ENCODE measurements around the gene CHML.

The CHML gene

DNA sequence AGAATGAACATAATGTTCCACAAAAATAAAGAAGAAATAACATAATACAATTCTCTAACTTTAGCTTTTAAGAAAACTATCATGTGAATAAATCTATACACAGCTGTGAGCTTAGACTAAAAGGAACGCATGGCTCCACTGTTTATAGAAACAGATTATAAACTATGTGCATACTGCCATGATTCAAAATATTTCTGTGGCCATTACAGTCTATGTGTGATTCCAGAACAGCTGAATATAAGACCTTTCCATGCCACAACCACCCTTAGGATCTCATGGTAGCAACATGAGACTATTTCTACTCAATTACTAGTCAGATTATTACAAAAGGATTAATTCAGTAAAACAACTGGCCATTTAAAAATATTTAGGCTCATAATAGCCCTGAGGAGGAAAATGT lies 3.9 kb downstream of the CHML start:
- no peaks in the 10 kb centered on the region; the same call in 1 of the 2 replicates for H3K9me3 ChIP-seq (ENCODE audit: insufficient read depth, low read depth, low read length)
- H3K9ac ChIP-seq (ENCODE audit: low read depth, low read length) = no peak overlapping the region
- H3K36me3 ChIP-seq (ENCODE audit: insufficient read depth, low read length) = peaks cover 61% of the 10 kb centered on the region
- H3K27me3 ChIP-seq (ENCODE audit: insufficient read depth, low read length) = no peaks in the 10 kb centered on the region
- no peak overlapping the region for H3K27ac ChIP-seq (ENCODE audit: low read depth, low read length)
- 100% methylated on average over 1 of the region's 1 CpG for WGBS
- H3K4me1 ChIP-seq (ENCODE audit: insufficient read depth, low read length) = peaks cover 42% of the 10 kb centered on the region
- no peak overlapping the region for H3K4me3 ChIP-seq (ENCODE audit: low read length)

DNA sequence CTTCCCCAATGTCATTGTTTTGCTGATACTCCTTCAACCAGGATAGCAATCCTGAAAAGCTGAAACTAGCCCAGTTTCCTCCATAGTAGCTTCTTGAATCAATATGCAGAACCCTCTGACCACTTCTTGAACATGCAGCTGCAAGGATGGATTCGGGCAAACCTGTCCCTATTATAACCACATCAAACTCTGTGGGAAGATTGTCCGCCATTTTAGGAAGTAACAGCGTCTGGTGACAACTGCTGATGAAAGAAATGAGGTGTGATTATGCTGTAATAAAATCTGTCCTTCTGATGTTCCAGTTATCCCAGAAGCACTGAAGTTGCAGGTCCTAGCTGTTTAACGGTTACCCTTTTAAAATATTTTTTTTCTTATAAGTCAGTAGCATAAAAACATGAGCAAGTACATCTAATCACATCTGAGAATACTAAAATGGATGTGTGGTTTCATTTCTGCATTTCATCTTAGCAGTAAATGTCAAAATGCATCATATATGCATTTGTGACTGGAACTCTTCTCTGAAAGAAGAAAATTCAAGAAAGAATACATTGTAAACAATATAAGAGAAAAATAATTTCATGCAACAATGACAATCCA lies 4.5 kb downstream of the CHML start:
- H3K4me1 ChIP-seq (ENCODE audit: insufficient read depth, low read length) = peaks cover 40% of the 10 kb centered on the region
- H3K27ac ChIP-seq (ENCODE audit: low read depth, low read length) = no peak overlapping the region
- no peaks in the 10 kb centered on the region for H3K27me3 ChIP-seq (ENCODE audit: insufficient read depth, low read length)
- WGBS = 100% methylated on average over 3 of the region's 4 CpGs
- no peak overlapping the region for H3K9ac ChIP-seq (ENCODE audit: low read depth, low read length)
- H3K36me3 ChIP-seq (ENCODE audit: insufficient read depth, low read length) = peaks cover 63% of the 10 kb centered on the region
- no peaks in the 10 kb centered on the region for H3K9me3 ChIP-seq (ENCODE audit: insufficient read depth, low read depth, low read length)
- no peak overlapping the region for H3K4me3 ChIP-seq (ENCODE audit: low read length)

DNA sequence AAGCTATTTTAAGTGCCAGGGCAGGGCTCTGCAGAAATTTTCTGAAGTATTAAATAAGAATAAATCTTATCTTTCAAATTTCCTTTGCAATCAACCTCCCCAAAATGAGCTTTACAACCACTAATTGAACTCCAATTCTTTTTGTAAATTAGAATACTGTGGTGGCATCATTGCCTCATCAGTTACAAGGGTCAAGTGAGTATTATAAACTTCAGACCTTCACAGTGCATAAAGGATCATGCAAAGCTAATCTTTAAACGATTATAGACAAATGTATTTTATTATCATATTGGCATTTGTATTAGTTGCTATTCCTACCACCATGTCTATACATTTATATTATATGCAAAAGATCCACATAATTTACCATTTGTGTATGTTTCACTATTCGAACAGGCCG lies 7.2 kb downstream of the CHML start:
- H3K9ac ChIP-seq (ENCODE audit: low read depth, low read length) = no peak overlapping the region
- H3K36me3 ChIP-seq (ENCODE audit: insufficient read depth, low read length) = peaks cover 69% of the 10 kb centered on the region
- peaks cover 37% of the 10 kb centered on the region for H3K4me1 ChIP-seq (ENCODE audit: insufficient read depth, low read length)
- WGBS = no CpG with 5 or more reads among the region's 3 CpGs
- no peak overlapping the region for H3K4me3 ChIP-seq (ENCODE audit: low read length)
- H3K27me3 ChIP-seq (ENCODE audit: insufficient read depth, low read length) = no peaks in the 10 kb centered on the region
- no peaks in the 10 kb centered on the region for H3K9me3 ChIP-seq (ENCODE audit: insufficient read depth, low read depth, low read length)
- no peak overlapping the region for H3K27ac ChIP-seq (ENCODE audit: low read depth, low read length)

DNA sequence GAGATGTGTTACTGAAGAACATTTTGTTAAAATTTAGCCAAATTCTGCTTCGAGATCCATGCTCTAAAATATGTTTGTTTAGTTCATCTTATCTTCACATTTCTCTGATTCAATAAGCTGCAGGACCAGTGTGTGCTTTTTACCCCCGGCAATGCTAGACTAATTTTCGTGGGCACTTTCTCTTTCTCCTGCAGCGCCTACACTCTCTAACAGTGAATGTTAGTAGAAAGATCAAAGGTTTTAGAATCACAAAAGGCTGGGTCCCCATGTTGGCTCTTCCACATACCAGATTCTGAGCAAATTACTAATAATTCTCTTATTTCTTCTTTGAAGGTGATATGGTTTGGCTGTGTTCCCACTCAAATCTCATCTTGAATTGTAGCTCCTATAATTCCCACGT lies 8.5 kb downstream of the CHML start:
- Histone ChIP-seq H3K4me3 (ENCODE audit: low read length) (no peak overlapping the region), H3K4me1 (ENCODE audit: insufficient read depth, low read length) (peaks cover 29% of the 10 kb centered on the region), H3K9ac (ENCODE audit: low read depth, low read length) (no peak overlapping the region), H3K36me3 (ENCODE audit: insufficient read depth, low read length) (peaks cover 60% of the 10 kb centered on the region), H3K9me3 (ENCODE audit: insufficient read depth, low read depth, low read length) (no peaks in the 10 kb centered on the region), H3K27me3 (ENCODE audit: insufficient read depth, low read length) (no peaks in the 10 kb centered on the region), H3K27ac (ENCODE audit: low read depth, low read length) (no peak overlapping the region)
- 92% methylated on average over 3 of the region's 5 CpGs for WGBS

GRCh38 chr1:241630899-241631298 lies 9.3 kb downstream of the CHML start:
- H3K9me3 ChIP-seq (ENCODE audit: insufficient read depth, low read depth, low read length) = no peaks in the 10 kb centered on the region
- peaks cover 29% of the 10 kb centered on the region for H3K4me1 ChIP-seq (ENCODE audit: insufficient read depth, low read length)
- peaks cover 53% of the 10 kb centered on the region for H3K36me3 ChIP-seq (ENCODE audit: insufficient read depth, low read length)
- 100% methylated on average over 2 of the region's 2 CpGs for WGBS
- H3K4me3 ChIP-seq (ENCODE audit: low read length) = no peak overlapping the region
- no peak overlapping the region for H3K27ac ChIP-seq (ENCODE audit: low read depth, low read length)
- no peaks in the 10 kb centered on the region for H3K27me3 ChIP-seq (ENCODE audit: insufficient read depth, low read length)
- H3K9ac ChIP-seq (ENCODE audit: low read depth, low read length) = no peak overlapping the region

DNA sequence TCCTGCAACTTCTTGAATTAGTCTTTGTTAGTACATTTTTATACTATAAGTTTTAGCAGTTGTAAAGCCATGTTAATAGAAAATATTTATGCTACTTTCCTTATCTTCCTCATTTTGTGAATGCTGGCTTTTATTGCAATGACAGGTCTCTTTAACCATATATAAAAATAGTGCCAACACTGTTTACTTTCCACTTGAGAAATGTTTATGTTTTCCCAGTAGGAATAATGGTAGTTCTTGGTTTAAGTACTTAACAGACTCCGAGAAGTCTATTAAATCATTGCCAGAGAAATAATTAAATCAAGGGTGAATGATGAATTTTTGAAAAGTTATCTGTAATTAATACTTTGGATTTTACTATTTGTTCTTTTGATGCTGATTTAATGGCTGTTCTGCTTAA lies 9.7 kb downstream of the CHML start:
- Histone ChIP-seq H3K4me1 (ENCODE audit: insufficient read depth, low read length) (peaks cover 29% of the 10 kb centered on the region), H3K4me3 (ENCODE audit: low read length) (no peak overlapping the region), H3K9ac (ENCODE audit: low read depth, low read length) (no peak overlapping the region), H3K9me3 (ENCODE audit: insufficient read depth, low read depth, low read length) (no peaks in the 10 kb centered on the region), H3K36me3 (ENCODE audit: insufficient read depth, low read length) (peaks cover 49% of the 10 kb centered on the region), H3K27ac (ENCODE audit: low read depth, low read length) (no peak overlapping the region), H3K27me3 (ENCODE audit: insufficient read depth, low read length) (no peaks in the 10 kb centered on the region)
- WGBS = 95% methylated on average over 1 of the region's 1 CpG

- Histone ChIP-seq H3K27ac (ENCODE audit: low read depth, low read length) (no peak overlapping the region), H3K36me3 (ENCODE audit: insufficient read depth, low read length) (peaks cover 44% of the 10 kb centered on the region), H3K4me1 (ENCODE audit: insufficient read depth, low read length) (peaks cover 29% of the 10 kb centered on the region), H3K9ac (ENCODE audit: low read depth, low read length) (no peak overlapping the region), H3K27me3 (ENCODE audit: insufficient read depth, low read length) (no peaks in the 10 kb centered on the region), H3K4me3 (ENCODE audit: low read length) (no peak overlapping the region), H3K9me3 (ENCODE audit: insufficient read depth, low read depth, low read length) (no peaks in the 10 kb centered on the region)
Observed at GRCh38 chr1:241630005-241630404, 10.2 kb downstream of the CHML start.

DNA sequence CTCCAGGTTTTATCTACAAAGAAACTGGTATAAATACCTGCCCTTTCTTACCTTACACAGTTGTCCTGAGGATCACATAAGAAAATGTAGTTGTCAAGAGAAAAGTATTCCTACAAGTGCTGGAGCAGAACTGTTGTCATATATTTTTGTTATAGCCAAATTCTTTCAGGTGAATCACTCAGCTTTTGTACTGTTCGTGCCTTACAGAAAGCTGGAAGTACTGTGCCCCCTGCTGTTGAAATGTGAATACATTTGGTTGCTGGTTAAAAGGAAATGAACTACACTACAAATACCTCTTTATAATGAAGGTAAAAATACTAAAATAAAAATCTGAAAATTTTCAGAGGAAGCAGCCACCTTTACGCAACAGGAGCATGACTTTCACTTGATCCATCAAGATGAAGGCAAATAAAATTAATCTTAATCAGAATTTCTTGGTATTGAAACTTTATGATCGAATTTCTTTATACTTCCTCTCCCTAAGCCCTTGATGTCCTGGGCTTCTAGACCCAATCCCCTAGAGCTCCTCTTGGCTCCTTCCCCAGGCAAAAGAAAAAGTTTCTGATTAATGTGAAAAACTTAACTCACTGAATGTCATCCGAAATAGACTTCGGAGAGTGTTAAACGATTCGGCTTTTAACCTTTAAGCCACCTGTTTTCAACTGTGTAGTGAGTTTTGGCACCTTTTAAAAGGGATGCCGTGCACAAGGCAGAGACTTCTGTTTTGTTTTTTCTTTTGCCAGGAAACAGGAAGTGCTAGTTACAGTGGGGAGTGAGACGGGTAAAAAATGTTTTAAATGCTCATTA lies 12.5 kb downstream of the CHML start:
- H3K4me1 ChIP-seq (ENCODE audit: insufficient read depth, low read length) = peaks cover 25% of the 10 kb centered on the region
- no peak overlapping the region for H3K9ac ChIP-seq (ENCODE audit: low read depth, low read length)
- WGBS = 91% methylated on average over 7 of the region's 9 CpGs
- peaks cover 21% of the 10 kb centered on the region for H3K36me3 ChIP-seq (ENCODE audit: insufficient read depth, low read length)
- H3K4me3 ChIP-seq (ENCODE audit: low read length) = no peak overlapping the region
- H3K9me3 ChIP-seq (ENCODE audit: insufficient read depth, low read depth, low read length) = no peaks in the 10 kb centered on the region
- peak overlapping the region; percentile 59; the same call in 1 of the 2 replicates for H3K27ac ChIP-seq (ENCODE audit: low read depth, low read length)
- H3K27me3 ChIP-seq (ENCODE audit: insufficient read depth, low read length) = no peaks in the 10 kb centered on the region

DNA sequence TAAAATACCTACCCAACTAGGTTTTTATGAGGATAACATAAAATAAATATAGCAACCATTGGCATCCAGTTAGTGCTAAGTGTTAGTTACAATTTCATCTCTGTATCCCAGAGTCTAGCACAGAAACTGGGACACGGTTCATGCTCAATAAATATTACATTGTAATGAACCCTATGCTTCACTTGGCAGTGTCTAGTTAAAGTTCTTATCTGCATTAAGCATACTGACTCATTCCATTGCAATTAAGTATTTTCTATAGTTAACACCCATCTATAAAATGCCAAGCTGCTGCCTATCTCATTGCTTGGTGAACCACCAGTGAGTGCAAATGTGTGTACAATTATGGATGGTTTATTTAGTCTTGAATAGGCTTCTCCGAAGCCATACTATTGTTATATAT lies 15.2 kb downstream of the CHML start:
- H3K27ac ChIP-seq (ENCODE audit: low read depth, low read length) = no peak overlapping the region
- no peaks in the 10 kb centered on the region for H3K9me3 ChIP-seq (ENCODE audit: insufficient read depth, low read depth, low read length)
- H3K9ac ChIP-seq (ENCODE audit: low read depth, low read length) = no peak overlapping the region
- no peaks in the 10 kb centered on the region for H3K27me3 ChIP-seq (ENCODE audit: insufficient read depth, low read length)
- peaks cover 6% of the 10 kb centered on the region; the same call in 1 of the 2 replicates for H3K36me3 ChIP-seq (ENCODE audit: insufficient read depth, low read length)
- 97% methylated on average over 2 of the region's 2 CpGs for WGBS
- H3K4me3 ChIP-seq (ENCODE audit: low read length) = no peak overlapping the region
- peaks cover 12% of the 10 kb centered on the region for H3K4me1 ChIP-seq (ENCODE audit: insufficient read depth, low read length)

DNA sequence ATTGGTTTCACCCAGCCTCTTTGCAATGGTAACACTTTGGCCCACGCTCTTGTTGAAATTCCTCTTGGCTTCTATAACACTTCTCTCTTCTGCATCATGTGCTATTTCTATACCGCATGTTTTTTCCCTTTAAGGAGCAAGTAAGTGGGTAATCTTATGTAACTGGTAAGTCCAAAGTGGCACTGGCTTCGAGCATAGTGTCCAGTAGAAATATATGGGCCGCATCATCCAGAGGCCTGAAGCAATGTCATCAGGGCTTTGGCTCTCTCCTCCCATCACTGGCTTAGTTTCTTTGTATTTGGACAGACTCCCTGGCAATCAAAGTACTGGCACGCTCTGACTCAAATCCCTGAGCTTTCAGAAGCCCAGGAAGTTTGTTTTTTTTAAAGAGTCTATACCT lies 17.5 kb downstream of the CHML start:
- Histone ChIP-seq H3K27me3 (ENCODE audit: insufficient read depth, low read length) (no peaks in the 10 kb centered on the region), H3K27ac (ENCODE audit: low read depth, low read length) (no peak overlapping the region), H3K9ac (ENCODE audit: low read depth, low read length) (no peak overlapping the region), H3K36me3 (ENCODE audit: insufficient read depth, low read length) (no peaks in the 10 kb centered on the region), H3K4me1 (ENCODE audit: insufficient read depth, low read length) (peaks cover 2% of the 10 kb centered on the region), H3K4me3 (ENCODE audit: low read length) (no peak overlapping the region), H3K9me3 (ENCODE audit: insufficient read depth, low read depth, low read length) (no peaks in the 10 kb centered on the region)
- 95% methylated on average over 5 of the region's 5 CpGs for WGBS

DNA sequence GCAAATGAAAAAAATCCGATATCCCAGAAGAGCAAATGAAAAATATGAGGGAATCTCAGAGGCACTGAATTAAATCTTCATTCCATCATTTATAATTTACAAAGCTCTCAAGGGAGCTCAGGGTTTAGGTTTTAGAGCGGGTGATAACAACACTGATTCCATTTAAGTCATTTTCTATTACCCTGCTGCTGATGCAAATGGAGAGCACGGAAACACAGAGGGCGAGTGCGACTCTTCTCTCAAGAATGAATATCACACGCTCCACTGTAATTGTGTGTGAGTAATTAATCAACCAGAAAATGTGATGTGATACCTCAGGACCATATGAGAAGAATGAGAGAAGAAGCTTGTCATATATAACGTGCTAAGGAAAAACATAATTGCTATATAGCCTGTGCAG lies 22.7 kb downstream of the CHML start:
- Histone ChIP-seq H3K9ac (ENCODE audit: low read depth, low read length) (no peak overlapping the region), H3K27me3 (ENCODE audit: insufficient read depth, low read length) (no peaks in the 10 kb centered on the region), H3K4me1 (ENCODE audit: insufficient read depth, low read length) (no peaks in the 10 kb centered on the region; the same call in 1 of the 2 replicates), H3K9me3 (ENCODE audit: insufficient read depth, low read depth, low read length) (no peaks in the 10 kb centered on the region), H3K4me3 (ENCODE audit: low read length) (no peak overlapping the region), H3K36me3 (ENCODE audit: insufficient read depth, low read length) (no peaks in the 10 kb centered on the region), H3K27ac (ENCODE audit: low read depth, low read length) (no peak overlapping the region)
- WGBS = 99% methylated on average over 7 of the region's 7 CpGs

Data from HUES64 (cell line).